ENCODE data around the gene EPHB4.

Gene EPHB4

DNA sequence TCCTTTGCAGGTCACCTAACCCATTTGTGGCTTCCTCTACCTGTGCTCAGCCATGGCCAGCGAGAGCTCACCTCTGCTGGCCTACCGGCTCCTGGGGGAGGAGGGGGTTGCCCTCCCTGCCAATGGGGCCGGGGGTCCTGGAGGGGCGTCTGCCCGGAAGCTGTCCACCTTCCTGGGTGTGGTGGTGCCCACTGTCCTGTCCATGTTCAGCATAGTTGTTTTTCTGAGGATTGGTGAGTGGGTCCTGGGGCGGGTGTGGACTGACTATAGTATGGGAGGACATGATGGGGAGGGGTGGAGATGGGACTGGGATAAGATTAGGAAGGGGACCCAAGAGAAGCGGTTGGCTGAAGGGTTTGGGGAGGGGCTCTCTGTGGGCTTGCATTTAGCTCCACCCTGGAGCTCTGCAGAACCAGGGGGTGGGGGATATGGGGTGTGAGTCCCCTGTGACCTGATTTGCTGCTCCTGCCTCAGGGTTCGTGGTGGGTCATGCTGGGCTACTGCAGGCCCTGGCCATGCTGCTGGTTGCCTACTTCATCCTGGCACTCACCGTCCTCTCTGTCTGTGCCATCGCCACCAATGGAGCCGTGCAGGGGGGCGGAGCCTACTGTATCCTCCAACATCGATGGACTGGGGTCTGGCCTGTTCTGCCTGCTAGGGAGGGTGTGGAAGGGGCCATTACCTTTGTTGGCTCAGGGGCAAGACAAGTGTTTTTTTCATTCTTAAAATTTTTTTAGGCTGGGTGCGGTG, 27.0 kb upstream of the EPHB4 start:
- no peak for DNase-seq

DNA sequence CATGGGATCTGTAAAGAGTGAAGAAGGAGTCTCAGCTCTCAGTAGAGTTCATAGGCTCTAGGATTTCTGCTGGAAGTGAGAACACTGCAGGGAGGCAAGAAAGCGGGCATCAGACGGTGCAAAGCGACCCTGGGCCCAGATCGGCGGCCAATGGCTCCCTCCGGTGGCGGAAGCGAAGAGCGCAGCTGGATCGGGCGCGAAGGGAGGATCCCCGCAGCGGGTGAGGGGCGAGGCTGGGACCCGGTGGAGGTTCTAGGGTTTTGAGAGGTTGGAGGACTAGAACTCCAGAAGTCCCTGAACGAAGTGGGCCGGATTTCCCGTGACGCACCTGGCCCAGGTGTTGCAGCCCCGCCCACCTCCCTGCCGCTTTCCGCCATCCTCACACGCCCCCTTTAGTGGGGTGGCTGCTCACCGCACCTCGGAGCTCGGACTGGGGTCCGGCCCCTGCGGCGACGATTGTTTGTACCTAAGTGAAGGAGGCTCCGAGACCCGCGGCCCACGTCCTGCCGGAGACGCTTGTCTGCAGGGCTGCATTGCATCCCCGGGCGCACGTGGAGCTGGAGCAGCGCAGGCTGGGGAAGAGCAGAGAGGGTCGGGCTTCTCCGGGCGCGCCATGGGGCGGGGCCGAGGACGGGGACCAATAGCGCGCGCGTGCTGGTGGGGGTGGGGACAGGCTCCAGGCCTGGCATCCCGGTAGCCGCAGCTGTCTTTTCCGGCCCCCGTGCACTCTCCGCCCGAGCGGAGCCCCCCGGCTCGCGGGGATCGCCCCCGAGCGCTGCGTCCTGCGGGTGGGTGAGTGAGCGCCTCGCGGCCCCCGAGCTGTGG, 24.9 kb upstream of the EPHB4 start, which contains the start of gene SLC12A9:
TSS of gene SLC12A9 (plus strand) at position 666 of the 825 bp plus-strand sequence. CDS start 1,485 bp downstream, outside the sequence.
- DNase-seq: peak; percentile 95

GRCh38 chr7:100847360-100847759, 20.0 kb upstream of the EPHB4 start:
- no peak for DNase-seq

GRCh38 chr7:100840470-100841100, 13.3 kb upstream of the EPHB4 start:
- DNase-seq: no peak

DNA sequence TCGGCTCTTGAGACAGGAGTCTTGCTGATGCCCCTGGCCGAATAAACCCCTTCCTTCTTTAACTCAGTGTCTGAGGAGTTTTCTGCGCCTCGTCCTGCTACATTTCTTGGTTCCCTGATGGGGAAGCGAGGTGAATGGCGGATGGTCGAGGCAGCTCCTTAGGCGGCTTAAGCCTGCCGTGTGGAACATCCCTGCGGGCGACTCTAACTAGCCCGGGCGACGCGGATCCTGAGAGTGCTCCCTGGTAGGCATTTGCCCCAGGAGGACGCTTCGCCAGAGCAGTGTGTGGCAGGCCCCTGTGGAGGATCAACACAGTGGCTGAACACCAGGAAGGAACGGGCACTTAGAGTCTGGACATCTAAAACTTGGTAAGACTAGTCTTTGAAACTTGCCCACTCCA, 12.0 kb upstream of the EPHB4 start:
- no peak for DNase-seq

GRCh38 chr7:100837099-100837836, 9.9 kb upstream of the EPHB4 start:
- peak; percentile 86 for DNase-seq

- no peak for DNase-seq
Observed at GRCh38 chr7:100836812-100837098, 9.4 kb upstream of the EPHB4 start.

DNA sequence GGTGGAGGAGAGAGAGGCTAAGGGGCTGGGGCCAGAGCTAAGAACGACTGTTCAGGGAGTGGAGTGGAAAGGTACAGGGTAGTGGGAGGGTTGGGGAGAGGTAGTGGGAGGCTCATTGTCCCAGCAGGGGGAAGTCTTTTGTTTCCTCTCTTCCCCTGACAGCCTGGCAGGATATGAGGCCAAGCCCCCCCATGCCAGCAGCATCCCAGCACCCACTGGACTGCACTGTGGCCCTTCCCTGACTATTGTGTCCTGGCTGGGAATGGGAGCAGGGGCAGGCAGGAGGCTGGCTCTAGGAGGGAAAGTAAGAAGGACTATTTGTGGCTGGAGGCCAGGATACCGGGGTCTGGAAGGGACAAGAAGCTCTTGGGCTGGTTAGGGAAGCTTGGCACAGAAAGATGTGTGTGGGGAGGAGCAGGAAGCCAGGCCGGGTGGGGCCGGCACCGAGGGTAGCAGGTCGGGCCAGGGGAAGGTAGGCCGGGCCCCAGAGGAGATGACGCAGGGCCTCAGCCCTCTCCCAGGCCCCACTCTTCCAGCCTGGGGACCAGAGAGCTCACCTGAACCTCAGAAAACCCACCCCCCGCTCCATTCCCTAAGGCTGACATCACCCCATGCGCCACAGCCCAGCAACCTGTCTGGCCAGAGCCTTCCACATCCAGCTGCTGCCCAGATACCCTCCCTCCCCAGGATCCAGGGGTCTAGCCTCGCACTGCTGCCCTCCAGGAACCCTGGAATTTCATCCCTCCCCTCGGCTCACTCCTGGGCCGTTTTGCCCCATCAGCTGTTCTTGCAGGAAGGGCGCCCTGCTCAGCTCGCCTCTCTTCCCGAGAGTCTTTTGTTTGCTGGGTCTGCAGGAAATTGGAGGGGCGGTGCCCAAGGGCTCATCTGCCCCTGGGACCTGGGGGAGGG, 8.8 kb upstream of the EPHB4 start:
- no peak for DNase-seq

DNA sequence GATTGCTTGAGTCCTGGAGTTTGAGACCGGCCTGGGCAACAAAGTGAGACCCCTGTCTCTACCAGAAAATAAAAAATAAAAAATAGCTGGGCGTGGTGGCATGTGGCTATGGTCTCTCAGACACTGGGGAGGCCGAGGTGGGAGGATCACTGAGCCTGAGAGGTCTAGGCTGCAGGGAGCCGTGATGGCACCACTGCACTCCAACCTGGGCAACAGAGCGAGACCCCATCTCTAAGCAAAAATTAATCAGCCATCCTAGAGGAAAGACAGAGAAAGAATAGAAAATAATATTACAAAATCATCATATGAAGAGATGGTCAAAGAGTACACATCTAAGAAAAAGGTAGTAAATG, 4.9 kb upstream of the EPHB4 start:
- no peak for DNase-seq

GRCh38 chr7:100830396-100830795, 3.1 kb upstream of the EPHB4 start:
- DNase-seq: no peak

DNA sequence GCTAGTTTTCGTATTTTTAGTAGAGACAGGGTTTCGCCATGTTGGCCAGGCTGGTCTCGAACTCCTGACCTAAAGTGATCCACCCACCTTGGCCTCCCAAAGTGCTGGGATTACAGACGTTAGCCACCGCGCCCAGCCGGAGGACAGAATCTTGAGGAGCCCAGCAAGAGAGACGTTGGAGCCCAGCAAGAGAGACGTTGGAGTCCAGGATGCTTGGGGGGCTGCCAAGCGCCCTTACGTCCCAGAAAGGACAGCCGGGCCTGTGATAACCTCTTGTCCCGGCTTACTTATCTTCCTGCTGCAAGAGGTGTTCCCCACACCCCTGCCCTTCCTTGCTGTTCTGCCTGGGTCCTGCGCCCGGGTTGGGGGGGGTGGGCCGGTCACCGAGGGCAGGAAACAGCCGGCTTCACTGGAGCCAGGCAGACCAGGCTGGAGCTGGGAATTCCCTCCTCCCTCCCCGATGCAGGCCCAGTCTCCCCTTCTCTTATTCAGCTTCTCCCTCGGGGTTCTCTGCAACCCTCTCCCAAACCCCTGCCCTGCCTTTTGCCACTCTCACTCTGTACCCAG, 1.9 kb upstream of the EPHB4 start:
- no peak for DNase-seq

DNA sequence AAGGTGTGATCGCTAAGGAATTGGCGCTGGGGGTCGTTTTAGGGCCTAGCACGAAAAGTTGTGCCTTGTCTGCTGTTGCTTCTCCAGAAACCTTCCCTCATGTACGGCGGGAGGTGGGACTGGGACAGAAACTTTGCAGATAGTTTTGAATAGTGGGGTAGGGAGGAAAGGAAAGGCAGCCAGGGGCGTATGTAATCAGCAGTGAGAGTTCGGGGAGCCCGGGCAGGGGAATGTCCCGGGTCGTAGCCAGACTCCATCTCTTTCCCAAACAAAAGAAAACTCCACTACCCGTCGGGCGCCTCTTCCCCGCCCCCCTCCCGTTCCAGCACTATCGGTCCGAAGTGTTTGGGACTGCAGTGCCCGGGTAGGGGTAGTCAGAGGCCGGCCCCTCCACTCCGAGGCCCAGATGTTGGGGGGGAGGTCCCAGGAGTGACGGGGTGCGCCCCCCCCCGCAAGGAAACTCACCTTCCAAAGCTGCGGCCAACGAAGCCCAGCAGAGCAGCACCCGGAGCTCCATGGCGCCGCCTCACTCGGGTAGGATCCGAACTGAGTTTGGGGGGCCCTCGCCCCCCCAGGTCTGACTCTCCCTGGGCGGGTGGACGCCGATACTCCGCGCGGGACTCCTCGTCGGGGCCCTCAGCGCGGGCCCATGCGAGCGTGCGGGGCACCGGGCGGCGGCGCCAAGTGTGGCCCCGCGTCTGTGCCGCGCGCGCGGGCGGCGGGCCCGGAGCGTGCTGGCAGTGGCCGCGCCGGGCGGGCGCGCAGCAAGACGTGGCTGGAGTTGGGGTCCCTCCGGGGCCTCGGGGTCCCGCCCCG, 601 bp downstream of the EPHB4 start:
- DNase-seq: no peak

- no peak for DNase-seq
Observed at GRCh38 chr7:100825751-100826513, 1.4 kb downstream of the EPHB4 start.

- DNase-seq: no peak
Observed at GRCh38 chr7:100825215-100825671, 2.1 kb downstream of the EPHB4 start.

DNA sequence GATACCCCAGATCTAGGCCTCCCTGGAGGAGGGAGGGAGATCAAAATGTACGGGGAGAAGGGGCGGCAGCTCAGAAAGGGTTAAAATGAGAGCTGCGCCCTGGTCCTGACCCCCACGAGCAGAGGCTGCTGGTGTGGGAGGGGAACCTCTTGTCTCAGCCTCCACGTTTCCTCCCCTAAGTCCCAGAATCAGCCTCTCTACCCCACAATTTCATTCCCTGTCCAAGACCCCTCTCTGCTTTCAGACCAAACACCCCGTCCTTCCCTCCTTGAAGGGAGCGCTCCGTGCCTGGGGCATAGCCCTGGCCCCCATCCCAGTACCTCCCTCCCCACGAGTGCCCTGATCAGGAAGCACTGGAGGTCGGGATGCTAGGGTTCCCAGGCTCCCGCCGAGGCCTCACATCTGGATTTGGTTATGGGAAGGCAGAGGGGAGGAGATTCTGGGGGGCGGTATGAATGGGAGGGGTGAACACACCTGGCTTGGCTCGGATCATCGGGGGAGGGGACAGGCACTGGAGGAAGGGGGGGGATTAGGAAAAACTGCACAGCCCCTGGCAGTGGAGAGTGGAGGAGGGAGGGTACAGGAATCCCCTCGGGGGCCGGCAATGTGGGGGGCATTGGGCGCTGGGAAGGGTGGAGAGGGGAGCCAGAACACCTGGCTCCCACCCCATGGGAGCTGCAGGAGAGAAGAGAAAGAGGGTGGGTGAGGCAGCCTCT, 2.7 kb downstream of the EPHB4 start:
- no peak for DNase-seq

DNA sequence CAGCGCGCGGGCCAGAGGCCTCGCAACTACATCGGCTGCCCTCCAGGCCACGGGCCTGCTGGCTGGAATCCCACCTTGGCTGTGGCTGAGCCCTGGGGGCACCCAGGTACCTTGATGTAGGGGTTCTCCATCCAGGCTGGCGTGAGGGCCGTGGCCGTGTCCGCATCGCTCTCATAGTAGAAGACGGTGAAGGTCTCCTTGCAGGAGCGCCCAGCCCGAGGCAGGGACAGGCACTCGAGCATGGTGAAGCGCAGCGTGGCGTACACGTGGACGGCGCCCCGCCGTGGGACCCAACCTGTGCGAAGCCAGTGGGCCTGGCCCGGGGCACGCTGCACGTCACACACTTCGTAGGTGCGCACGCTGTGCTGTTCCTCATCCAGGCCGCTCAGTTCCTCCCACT, 3.8 kb downstream of the EPHB4 start:
- no peak for DNase-seq

- no peak for DNase-seq
Observed at GRCh38 chr7:100823140-100823525, 4.2 kb downstream of the EPHB4 start.

DNA sequence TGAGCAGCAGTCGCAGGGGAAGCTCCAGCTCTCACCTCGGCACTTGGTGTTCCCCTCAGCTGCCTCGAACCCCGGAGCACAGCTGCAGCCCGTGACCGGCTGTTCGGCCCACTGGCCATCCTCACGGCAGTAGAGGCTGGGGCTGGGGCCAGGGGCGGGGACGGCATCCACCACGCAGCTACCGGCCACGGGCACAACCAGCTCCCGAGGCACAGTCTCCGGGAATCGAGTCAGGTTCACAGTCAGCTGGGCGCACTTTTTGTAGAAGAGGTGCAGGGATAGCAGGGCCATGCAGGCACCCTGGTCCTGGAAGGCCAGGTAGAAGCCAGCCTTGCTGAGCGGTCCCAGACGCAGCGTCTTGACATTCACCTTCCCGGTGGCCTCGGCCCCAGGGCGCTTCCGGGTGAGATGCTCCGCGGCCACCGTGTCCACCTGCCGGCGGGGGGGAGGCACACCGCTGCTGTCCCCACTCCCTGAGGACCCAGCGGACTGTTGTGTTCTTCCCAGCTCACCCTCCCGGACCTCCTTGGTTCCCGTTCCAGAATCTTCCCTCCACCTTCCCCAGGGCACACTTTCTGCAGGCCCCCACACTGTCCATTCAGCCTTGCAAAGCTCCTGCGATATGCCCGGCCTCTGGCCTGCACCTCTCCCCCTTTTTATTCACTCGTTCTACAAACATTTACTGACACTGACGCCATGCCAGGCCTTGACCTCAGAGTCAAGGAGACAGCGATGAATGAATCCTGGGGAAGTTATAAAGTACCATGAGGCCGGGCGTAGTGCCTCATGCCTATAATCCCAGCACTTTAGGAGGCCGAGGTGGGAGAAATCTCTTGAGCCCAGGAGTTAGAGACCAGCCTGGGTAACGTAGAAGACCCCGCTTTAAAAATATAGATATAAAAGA, 4.8 kb downstream of the EPHB4 start:
- no peak for DNase-seq
